Hepatocyte (in vitro differentiated cells): ENCODE measurements around the gene CC2D1B. TPM values are rescaled to one million over a fixed set of nuclear protein-coding genes. Genes with fewer than 3 reads are reported as not detected.

Experiments used
- DNase-seq: peaks from one replicate; pipeline ENCODE4 v3.0.0-alpha.2; 2016; ENCODE audit warnings: low spot score
- H2AFZ ChIP-seq: fragments of 200-600 bp; sonication (generic); 2 replicates; pipeline ENCODE4 v1.6.0; 2016; ENCODE audit warnings: antibody characterized with exemption, mild to moderate bottlenecking
- H3K27ac ChIP-seq: fragments of 200-600 bp; sonication (generic); 2 replicates; pipeline ENCODE4 v1.5.1; 2016; ENCODE audit warnings: mild to moderate bottlenecking
- H3K27me3 ChIP-seq: fragments of 200-600 bp; sonication (generic); 2 replicates; pipeline ENCODE4 v1.6.1; 2016
- H3K36me3 ChIP-seq: fragments of 200-600 bp; sonication (generic); replicated peaks from 2 replicates; pipeline ENCODE4 v1.5.1; 2016; ENCODE audit warnings: low read depth; ENCODE audit not compliant: insufficient read depth
- H3K4me1 ChIP-seq: fragments of 200-600 bp; sonication (generic); 2 replicates; pipeline ENCODE4 v1.5.1; 2016; ENCODE audit warnings: mild to moderate bottlenecking, moderate library complexity; ENCODE audit not compliant: insufficient read depth
- H3K4me2 ChIP-seq: fragments of 200-600 bp; sonication (generic); 2 replicates; pipeline ENCODE4 v1.6.0; 2016
- H3K4me3 ChIP-seq: fragments of 200-600 bp; sonication (generic); 2 replicates; pipeline ENCODE4 v1.5.1; 2016; ENCODE audit warnings: mild to moderate bottlenecking
- H3K79me2 ChIP-seq: fragments of 200-600 bp; sonication (generic); 2 replicates; pipeline ENCODE4 v1.6.0; 2017; ENCODE audit warnings: mild to moderate bottlenecking
- H3K9me2 ChIP-seq: fragments of 200-600 bp; sonication (generic); replicated peaks from 2 replicates; pipeline ENCODE4 v1.6.0; 2017; ENCODE audit warnings: mild to moderate bottlenecking; ENCODE audit not compliant: insufficient read depth
- H3K9me3 ChIP-seq: fragments of 200-600 bp; sonication (generic); 2 replicates; pipeline ENCODE4 v1.5.1; 2016; ENCODE audit warnings: low read depth, mild to moderate bottlenecking
- H4K20me1 ChIP-seq: fragments of 200-600 bp; sonication (generic); 2 replicates; pipeline ENCODE4 v1.6.0; 2016; ENCODE audit warnings: mild to moderate bottlenecking; ENCODE audit not compliant: insufficient read depth, poor library complexity, severe bottlenecking
- CTCF ChIP-seq: fragments of 200-600 bp; sonication (generic); IDR thresholded peaks from 2 replicates; pipeline ENCODE4 v1.5.1; 2016; ENCODE audit warnings: antibody characterized with exemption, mild to moderate bottlenecking; ENCODE audit not compliant: poor library complexity
- EZH2 ChIP-seq: fragments of 200-600 bp; sonication (generic); IDR thresholded peaks from 2 replicates; pipeline ENCODE4 v1.6.1; 2016; ENCODE audit warnings: antibody characterized with exemption, mild to moderate bottlenecking, borderline replicate concordance
- EZH2phosphoT487 ChIP-seq: fragments of 200-600 bp; sonication (generic); IDR thresholded peaks from one replicate; pipeline ENCODE4 v1.6.1; 2018; ENCODE audit warnings: antibody characterized with exemption, mild to moderate bottlenecking, low read depth, moderate library complexity; ENCODE audit not compliant: unreplicated experiment, severe bottlenecking
- WGBS: methylation state at CpG from one replicate; pipeline ENCODE4 v1.1.6; 2016; ENCODE audit warnings: low lambda C conversion rate; ENCODE audit errors: missing lambda C conversion rate; 5-methylcytosine and 5-hydroxymethylcytosine counted together
- polyA plus RNA-seq: library from polyadenylated mRNA; unstranded; fragments of >200 nt; fragmentation: Nextera tagmentation; extraction: Ambion mirVana; gene quantifications from 2 replicates; pipeline ENCODE4 v1.2.1, GENCODE V29; 2016
- total RNA-seq: library from RNA; depleted of rRNA; stranded (reverse); fragments of >200 nt; gene quantifications from 2 replicates; pipeline ENCODE4 v1.2.3, GENCODE V29; 2014

CC2D1B gene
- total and polyA plus RNA-seq, 2 experiments from 2014 or later: 21.5 to 28.4 TPM

- WGBS: 94% methylated on average over 5 of the region's 5 CpGs
- Histone ChIP-seq H3K27ac (no peak overlapping the region), H3K79me2 (peaks cover 21% of the 10 kb centered on the region), H2AFZ (no peak overlapping the region), H3K36me3 (no peaks in the 10 kb centered on the region), H3K27me3 (no peaks in the 10 kb centered on the region), H4K20me1 (peaks cover 5% of the 10 kb centered on the region), H3K9me3 (no peaks in the 10 kb centered on the region), H3K9me2 (no peaks in the 10 kb centered on the region), H3K4me2 (no peak overlapping the region), H3K4me1 (peaks cover 15% of the 10 kb centered on the region), H3K4me3 (no peak overlapping the region)
- DNase-seq: no peak
- TF ChIP-seq EZH2 (no peak), EZH2phosphoT487 (no peak), CTCF (no peak)
Observed at GRCh38 chr1:52367272-52367671, 1.3 kb upstream of the CC2D1B start.

GRCh38 chr1:52366517-52366827 is 467 bp upstream of the CC2D1B start:
- DNase-seq: no peak
- Histone ChIP-seq H2AFZ (peak overlapping the region; percentile 9), H3K4me2 (peak overlapping the region; percentile 58), H3K9me2 (no peaks in the 10 kb centered on the region), H3K4me1 (peaks cover 15% of the 10 kb centered on the region), H3K79me2 (peaks cover 21% of the 10 kb centered on the region), H3K9me3 (no peaks in the 10 kb centered on the region), H3K4me3 (no peak overlapping the region), H3K27ac (peak overlapping the region; percentile 6), H4K20me1 (peaks cover 5% of the 10 kb centered on the region), H3K27me3 (no peaks in the 10 kb centered on the region), H3K36me3 (no peaks in the 10 kb centered on the region)
- 43% methylated on average over 7 of the region's 8 CpGs for WGBS
- no peak for TF ChIP-seq EZH2phosphoT487
- no peak for TF ChIP-seq EZH2
- no peak for TF ChIP-seq CTCF

GRCh38 chr1:52365071-52365745 is 797 bp downstream of the CC2D1B start:
- peaks cover 21% of the 10 kb centered on the region for H3K79me2 ChIP-seq
- TF ChIP-seq EZH2: no peak
- TF ChIP-seq CTCF: no peak
- no peak for TF ChIP-seq EZH2phosphoT487
- DNase-seq: peak; percentile 81

More at GRCh38 chr1:52365071-52365745, 797 bp downstream of the CC2D1B start:
- Histone ChIP-seq H3K9me2 (no peaks in the 10 kb centered on the region), H4K20me1 (peaks cover 5% of the 10 kb centered on the region), H3K4me1 (peaks cover 15% of the 10 kb centered on the region), H3K9me3 (no peaks in the 10 kb centered on the region), H3K4me3 (peak overlapping the region; percentile 65), H2AFZ (peak overlapping the region; percentile 66), H3K27ac (peak overlapping the region; percentile 94), H3K36me3 (no peaks in the 10 kb centered on the region), H3K4me2 (peak overlapping the region; percentile 87), H3K27me3 (no peaks in the 10 kb centered on the region)
- 9% methylated on average over 22 of the region's 22 CpGs for WGBS
